WERI-Rb-1 (cell line): ENCODE results near the gene KSR2.

Experiments
- DNase-seq: peaks from one replicate; pipeline ENCODE4 v3.0.0-alpha.2; 2020
- H3K27ac ChIP-seq: fragments of 250-450 bp; sonication (Bioruptor Pico); 2 replicates; pipeline ENCODE4 v1.5.1; 2020; ENCODE audit warnings: mild to moderate bottlenecking, moderate library complexity
- H3K27me3 ChIP-seq: fragments of 250-450 bp; sonication (Bioruptor Pico); 2 replicates; pipeline ENCODE4 v1.5.1; 2021; ENCODE audit warnings: mild to moderate bottlenecking, low read depth, moderate library complexity; ENCODE audit not compliant: insufficient read depth, severe bottlenecking
- H3K36me3 ChIP-seq: fragments of 250-450 bp; sonication (Bioruptor Pico); 2 replicates; pipeline ENCODE4 v1.5.1; 2020; ENCODE audit warnings: mild to moderate bottlenecking, moderate library complexity
- H3K4me3 ChIP-seq: 2 replicates; pipeline ENCODE4 v1.5.1; 2011; ENCODE audit warnings: low read depth, mild to moderate bottlenecking, control low read depth, low read length
- H3K9me3 ChIP-seq: fragments of 250-450 bp; sonication (Bioruptor Pico); 2 replicates; pipeline ENCODE4 v1.5.1; 2021; ENCODE audit warnings: mild to moderate bottlenecking, moderate library complexity; ENCODE audit not compliant: severe bottlenecking
- TF ChIP-seq, protein P1 (sequence below): IDR thresholded peaks from 2 replicates; pipeline ENCODE4 v1.5.1; 2011; ENCODE audit warnings: low read depth, mild to moderate bottlenecking, control low read depth, inconsistent platforms, low read length

KSR2 gene

DNA sequence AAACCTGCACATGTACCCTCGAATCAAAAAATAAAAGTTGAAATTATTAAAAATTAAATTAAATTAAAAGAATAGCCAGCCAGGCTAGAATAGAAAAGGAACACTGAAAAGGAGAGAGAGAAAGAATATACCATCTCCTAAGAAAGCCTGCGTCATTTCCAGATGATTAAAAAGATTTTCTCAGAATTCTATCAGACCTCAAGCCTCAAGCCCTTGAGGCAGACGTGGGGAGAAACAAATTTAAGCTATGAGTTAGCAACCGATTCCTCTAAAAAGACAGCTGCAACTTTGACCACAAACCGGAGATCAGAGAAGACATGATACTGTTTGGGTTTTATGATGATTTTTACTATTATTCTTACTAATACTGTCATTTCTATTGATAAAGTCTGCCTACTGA is 138.3 kb downstream of the KSR2 start:
- TF ChIP-seq, protein P1, sequence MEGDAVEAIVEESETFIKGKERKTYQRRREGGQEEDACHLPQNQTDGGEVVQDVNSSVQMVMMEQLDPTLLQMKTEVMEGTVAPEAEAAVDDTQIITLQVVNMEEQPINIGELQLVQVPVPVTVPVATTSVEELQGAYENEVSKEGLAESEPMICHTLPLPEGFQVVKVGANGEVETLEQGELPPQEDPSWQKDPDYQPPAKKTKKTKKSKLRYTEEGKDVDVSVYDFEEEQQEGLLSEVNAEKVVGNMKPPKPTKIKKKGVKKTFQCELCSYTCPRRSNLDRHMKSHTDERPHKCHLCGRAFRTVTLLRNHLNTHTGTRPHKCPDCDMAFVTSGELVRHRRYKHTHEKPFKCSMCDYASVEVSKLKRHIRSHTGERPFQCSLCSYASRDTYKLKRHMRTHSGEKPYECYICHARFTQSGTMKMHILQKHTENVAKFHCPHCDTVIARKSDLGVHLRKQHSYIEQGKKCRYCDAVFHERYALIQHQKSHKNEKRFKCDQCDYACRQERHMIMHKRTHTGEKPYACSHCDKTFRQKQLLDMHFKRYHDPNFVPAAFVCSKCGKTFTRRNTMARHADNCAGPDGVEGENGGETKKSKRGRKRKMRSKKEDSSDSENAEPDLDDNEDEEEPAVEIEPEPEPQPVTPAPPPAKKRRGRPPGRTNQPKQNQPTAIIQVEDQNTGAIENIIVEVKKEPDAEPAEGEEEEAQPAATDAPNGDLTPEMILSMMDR, result no peak
- Histone ChIP-seq H3K4me3 (no peak overlapping the region), H3K9me3 (peaks cover 11% of the 10 kb centered on the region), H3K36me3 (no peaks in the 10 kb centered on the region), H3K27me3 (peaks cover under 1% of the 10 kb centered on the region), H3K27ac (no peak overlapping the region)
- no peak for DNase-seq

DNA sequence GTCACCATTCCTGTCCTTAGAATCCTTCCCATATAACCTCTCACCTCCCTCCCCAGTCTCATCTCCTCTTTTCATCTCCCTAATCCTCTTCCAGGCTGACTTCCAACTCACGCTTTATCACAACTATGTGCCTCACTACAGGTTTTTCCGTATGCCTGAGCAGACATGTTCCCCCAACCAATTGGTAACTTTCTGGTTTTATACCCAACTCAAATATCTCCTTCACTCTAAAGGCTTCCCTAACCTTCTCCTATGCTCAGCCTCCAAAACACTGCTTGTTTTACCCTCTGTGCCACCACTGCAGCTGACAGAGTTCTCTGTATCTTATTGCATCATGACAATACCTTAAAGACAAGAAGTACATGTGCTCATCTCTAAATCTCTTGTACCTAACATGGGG is 139.7 kb downstream of the KSR2 start:
- H3K27ac ChIP-seq, result no peak overlapping the region

DNA sequence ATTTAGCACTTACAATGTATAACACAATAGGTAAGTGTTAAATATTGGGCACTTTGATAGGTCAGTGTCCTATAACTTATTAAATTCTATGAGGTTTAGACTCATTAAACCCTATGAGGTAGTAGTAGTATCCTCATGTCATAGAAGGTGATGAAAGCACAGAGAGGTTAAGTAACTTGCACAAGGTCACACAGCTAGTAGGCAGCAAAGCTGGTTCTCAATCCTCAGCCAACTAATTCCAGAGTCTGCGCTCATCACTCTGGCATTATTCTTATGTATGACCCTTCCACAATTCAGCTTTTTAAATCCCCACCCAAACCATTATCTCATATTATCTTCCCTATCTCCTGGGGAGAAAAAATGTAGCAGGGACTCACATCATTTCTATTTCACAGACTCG is 141.1 kb downstream of the KSR2 start:
- H3K9me3 ChIP-seq, result peaks cover 11% of the 10 kb centered on the region
- H3K4me3 ChIP-seq, result no peak overlapping the region
- H3K27ac ChIP-seq, result no peak overlapping the region
- no peaks in the 10 kb centered on the region for H3K27me3 ChIP-seq
- DNase-seq, result no peak
- TF ChIP-seq, protein P1, result no peak
- no peaks in the 10 kb centered on the region for H3K36me3 ChIP-seq

More for the DNA sequence above, 139.7 kb downstream of the KSR2 start:
- peaks cover 11% of the 10 kb centered on the region for H3K9me3 ChIP-seq
- no peaks in the 10 kb centered on the region for H3K36me3 ChIP-seq
- no peak for DNase-seq
- TF ChIP-seq, protein P1, result no peak
- no peak overlapping the region for H3K4me3 ChIP-seq
- no peaks in the 10 kb centered on the region for H3K27me3 ChIP-seq

DNA sequence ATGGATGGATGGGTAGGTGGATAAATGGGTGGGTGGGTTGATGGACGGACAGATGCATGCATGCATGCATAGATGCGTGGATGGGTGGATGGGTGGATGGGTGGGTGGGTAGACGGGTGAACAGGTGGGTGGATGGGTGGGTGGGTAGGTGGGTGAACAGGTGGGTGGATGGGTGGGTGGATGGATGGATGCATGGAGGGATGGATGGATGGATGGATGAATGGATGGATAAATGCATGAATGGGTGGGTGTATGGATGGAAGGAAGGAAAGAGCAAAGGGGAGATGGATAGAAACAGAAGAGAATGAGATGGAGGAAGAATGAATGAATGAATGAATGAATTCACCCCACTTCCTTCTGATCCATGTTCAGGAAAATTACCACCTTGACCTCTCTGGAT is 143.0 kb downstream of the KSR2 start:
- H3K4me3 ChIP-seq, result no peak overlapping the region
- peaks cover 11% of the 10 kb centered on the region for H3K9me3 ChIP-seq
- no peaks in the 10 kb centered on the region for H3K36me3 ChIP-seq
- peaks cover 7% of the 10 kb centered on the region for H3K27me3 ChIP-seq
- TF ChIP-seq, protein P1, result no peak
- no peak overlapping the region for H3K27ac ChIP-seq
- DNase-seq, result no peak

DNA sequence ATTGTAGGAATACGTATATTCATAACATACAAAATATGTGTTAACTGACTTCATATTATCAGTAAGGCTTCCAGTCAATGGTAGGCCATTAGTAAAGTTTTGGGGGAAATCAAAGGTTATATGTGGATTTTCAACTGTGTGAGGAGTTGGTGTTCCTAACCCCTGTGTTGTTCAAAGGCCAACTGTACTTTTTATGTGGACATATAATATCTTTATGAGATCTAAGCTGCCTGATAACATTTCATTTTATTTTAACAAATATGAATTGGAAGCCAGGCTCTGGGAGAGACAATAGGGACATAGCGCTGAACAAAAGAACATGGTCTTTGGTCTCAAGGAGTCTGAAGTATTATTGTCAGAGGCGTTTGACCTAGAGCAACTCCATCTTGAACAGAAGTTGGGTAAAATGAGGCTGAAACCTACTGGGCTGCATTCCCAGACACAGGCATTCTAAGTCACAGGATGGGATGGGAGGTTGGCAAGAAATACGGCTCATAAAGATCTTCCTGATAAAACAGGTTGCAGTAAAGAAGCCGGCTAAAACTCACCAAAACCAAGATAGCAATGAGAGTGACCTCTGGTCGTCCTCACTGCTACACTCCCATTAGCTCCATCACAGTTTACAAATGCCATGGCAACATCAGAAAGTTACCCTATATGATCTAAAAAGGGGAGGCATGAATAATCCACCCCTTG is 147.2 kb downstream of the KSR2 start:
- peaks cover 20% of the 10 kb centered on the region for H3K27me3 ChIP-seq
- no peaks in the 10 kb centered on the region for H3K9me3 ChIP-seq
- H3K27ac ChIP-seq, result no peak overlapping the region
- no peaks in the 10 kb centered on the region for H3K36me3 ChIP-seq
- TF ChIP-seq, protein P1, result no peak
- no peak overlapping the region for H3K4me3 ChIP-seq
- no peak for DNase-seq
